ENCODE results near the gene RETREG3. TPM values are rescaled to one million over a fixed set of nuclear protein-coding genes. Genes with fewer than 3 reads are reported as not detected.

RETREG3 gene
- total and polyA plus RNA-seq, 2 of the 13 experiments (the other 11 are each of a cell fraction or from before 2014, with no cell fraction given), result 47.0 to 55.8 TPM

GRCh38 chr17:42531455-42532354 is 77.5 kb downstream of the RETREG3 start (continued):
- TF ChIP-seq PRDM10 (CRISPR knock-in tag; IDR thresholded peaks at IDR 0.05; ENCODE audit: low read depth), result no peak
- TF ChIP-seq RELA (CRISPR knock-in tag; IDR thresholded peaks at IDR 0.05), result no peak
- TF ChIP-seq IRF2 (CRISPR knock-in tag; IDR thresholded peaks at IDR 0.05), result 0 out of 2 replicates have a peak, but pooled peaks have one; percentile 17
- TF ChIP-seq ZNF264 (CRISPR knock-in tag; IDR thresholded peaks at IDR 0.05), result no peak; the same call in 1 of the 2 replicates
- TF ChIP-seq DMTF1 (CRISPR knock-in tag; IDR thresholded peaks at IDR 0.05), result no peak
- TF ChIP-seq ISX (CRISPR knock-in tag; conservative IDR thresholded peaks at IDR 0.05), result no peak
- TF ChIP-seq PAXIP1 (CRISPR knock-in tag; conservative IDR thresholded peaks at IDR 0.05), result no peak
- TF ChIP-seq ZBTB39 (CRISPR knock-in tag; IDR thresholded peaks at IDR 0.05), result no peak
- peak; percentile 65; the same call in 1 of the 2 replicates for TF ChIP-seq POLR2G (IDR thresholded peaks at IDR 0.05; ENCODE audit: low read depth, low read length)
- TF ChIP-seq MBNL3 (CRISPR knock-in tag; conservative IDR thresholded peaks at IDR 0.05), result no peak
- no peak for TF ChIP-seq ZUFSP (CRISPR knock-in tag; IDR thresholded peaks at IDR 0.05; ENCODE audit: borderline replicate concordance)
- no peak for TF ChIP-seq ZNF883 (CRISPR knock-in tag; IDR thresholded peaks at IDR 0.05; ENCODE audit: not compliant biosample characterization)
- no peak for TF ChIP-seq ARID2 (CRISPR knock-in tag; IDR thresholded peaks at IDR 0.05; ENCODE audit: borderline replicate concordance)

Data from HepG2 (cell line).